HepG2 (cell line): ENCODE measurements around the gene SESN2. TPM values are rescaled to one million over a fixed set of nuclear protein-coding genes. Genes with fewer than 3 reads are reported as not detected.

Source experiments
- HOXA9 ChIP-seq: sonication (generic); formaldehyde crosslinking; IDR thresholded peaks from 2 replicates; pipeline ENCODE4 v1.8.1; 2022; ENCODE audit warnings: missing genetic modification reagents, mild to moderate bottlenecking, moderate library complexity, borderline replicate concordance
- NAIF1 ChIP-seq: sonication (generic); formaldehyde crosslinking; IDR thresholded peaks from 2 replicates; pipeline ENCODE4 v1.5.0; 2020; ENCODE audit warnings: mild to moderate bottlenecking, missing genetic modification reagents, borderline replicate concordance
- NR2F6 ChIP-seq, 2 experiments: IDR thresholded peaks; 2 replicates each; pipeline ENCODE4 v1.6.1; 2016; ENCODE audit warnings: antibody characterized with exemption in 1 of 2, mild to moderate bottlenecking in 1 of 2
- SP1 ChIP-seq, 2 experiments: fragments of 450-650 bp in 1 of 2; sonication (generic) in 1 of 2; formaldehyde crosslinking in 1 of 2; IDR thresholded peaks; 2 replicates each; pipeline versions ENCODE4 v1.4.0 to v1.6.1; 2016 to 2020; ENCODE audit warnings: missing genetic modification reagents in 1 of 2
- SYNCRIP ChIP-seq: fragments of 200-400 bp; formaldehyde crosslinking; IDR thresholded peaks from 2 replicates; pipeline ENCODE4 v1.6.1; 2018; ENCODE audit warnings: mild to moderate bottlenecking, low read depth, low read length; ENCODE audit not compliant: insufficient read depth
- TEAD3 ChIP-seq: optimal IDR thresholded peaks from 2 replicates; pipeline ENCODE3; 2016; ENCODE audit warnings: borderline replicate concordance
- ZFY ChIP-seq: sonication (generic); formaldehyde crosslinking; IDR thresholded peaks from 2 replicates; pipeline ENCODE4 v1.4.0; 2020; ENCODE audit warnings: missing genetic modification reagents
- ZNF557 ChIP-seq: sonication (generic); formaldehyde crosslinking; IDR thresholded peaks from 2 replicates; pipeline ENCODE4 v1.4.0; 2020; ENCODE audit warnings: missing genetic modification reagents
- ZNF720 ChIP-seq: sonication (generic); formaldehyde crosslinking; IDR thresholded peaks from 2 replicates; pipeline ENCODE4 v1.4.0; 2020; ENCODE audit warnings: missing genetic modification reagents
- polyA plus RNA-seq, 8 experiments: library from polyadenylated mRNA; depleted of rRNA in 3 of 8; stranded (reverse) in 7 of 8; unstranded in 1 of 8; fragments of >200 nt; fragmentation: Illumina TruSeq in 4 of 8; extraction: Trizol in 4 of 8; gene quantifications; 2 replicates each; pipeline versions ENCODE4 v1.2.1 to v1.2.3, GENCODE V29; 2011 to 2016; ENCODE audit warnings: low read depth in 4 of 8, missing spikeins in 1 of 8, mixed read lengths in 1 of 8; ENCODE audit not compliant: insufficient read depth in 1 of 8
- total RNA-seq, 5 experiments: library from RNA; depleted of rRNA; stranded (reverse); fragments of >200 nt; fragmentation: Illumina TruSeq; extraction: Trizol; gene quantifications; 2 replicates each; pipeline ENCODE4 v1.2.3, GENCODE V29; 2016; ENCODE audit warnings: low read depth in 1 of 5
- TF ChIP-seq, protein P1 (sequence below): sonication (generic); formaldehyde crosslinking; IDR thresholded peaks from 2 replicates; pipeline ENCODE4 v1.4.0; 2020; ENCODE audit warnings: missing genetic modification reagents, borderline replicate concordance
- TF ChIP-seq, protein P2 (sequence below): sonication (generic); formaldehyde crosslinking; IDR thresholded peaks from 2 replicates; pipeline ENCODE4 v1.5.1; 2020; ENCODE audit warnings: mild to moderate bottlenecking, missing genetic modification reagents, moderate library complexity
- TF ChIP-seq, protein P3 (sequence below): sonication (generic); formaldehyde crosslinking; conservative IDR thresholded peaks from 2 replicates; pipeline ENCODE4 v1.4.0; 2020; ENCODE audit warnings: missing genetic modification reagents
- TF ChIP-seq, protein P4 (sequence below), 2 experiments: IDR thresholded peaks; 2 replicates each; pipeline ENCODE4 v1.6.1; 2011 to 2012; ENCODE audit warnings: low read length in 2 of 2, borderline replicate concordance in 1 of 2, low read depth in 1 of 2, mild to moderate bottlenecking in 1 of 2, moderate library complexity in 1 of 2

SESN2 gene
- total and polyA plus RNA-seq, 2 of the 13 experiments (the other 11 are each of a cell fraction or from before 2014, with no cell fraction given), result 13.2 to 19.1 TPM

DNA sequence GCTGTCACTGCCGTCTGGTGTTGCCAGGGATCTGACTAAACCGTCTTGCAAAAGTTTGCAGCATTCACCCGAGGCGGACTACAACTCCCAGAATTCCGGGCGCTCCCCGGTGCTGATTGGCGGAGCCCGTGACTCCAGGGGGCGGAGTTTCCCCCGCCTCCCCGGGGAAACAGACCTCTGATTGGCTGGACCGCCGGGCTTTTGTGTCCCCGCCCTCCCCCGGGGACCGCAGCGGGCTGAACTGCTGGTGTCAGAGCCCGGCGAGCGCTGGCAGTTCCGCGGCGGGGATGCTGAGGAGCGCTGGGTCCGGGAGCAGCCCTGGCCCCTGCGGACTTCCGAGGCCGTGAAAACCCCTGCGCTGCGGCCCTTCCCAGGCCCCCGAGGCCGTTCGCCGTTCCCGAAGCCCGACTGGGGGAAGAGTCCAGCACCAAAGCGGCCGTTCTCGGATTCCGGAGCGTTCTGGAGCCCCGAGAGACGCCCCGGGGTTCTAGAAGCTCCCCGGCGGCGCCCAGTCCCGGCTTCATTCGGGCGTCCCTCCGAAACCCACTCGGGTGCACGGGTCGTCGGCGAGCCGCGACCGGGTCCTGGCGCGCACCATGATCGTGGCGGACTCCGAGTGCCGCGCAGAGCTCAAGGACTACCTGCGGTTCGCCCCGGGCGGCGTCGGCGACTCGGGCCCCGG lies at the start of gene SESN2 (continued):
- TF ChIP-seq HOXA9 (CRISPR knock-in tag) (no peak), SYNCRIP (no peak), ZNF720 (no peak), TEAD3 (no peak), NAIF1 (CRISPR knock-in tag) (no peak), ZFY (CRISPR knock-in tag) (peak; percentile 59), NR2F6 (IDR thresholded peaks at IDR 0.05) (no peak), NR2F6 (CRISPR knock-in tag; IDR thresholded peaks at IDR 0.05) (no peak), SP1 (IDR thresholded peaks at IDR 0.05) (no peak), SP1 (CRISPR knock-in tag; IDR thresholded peaks at IDR 0.05) (peak; percentile 29; the same call in 1 of the 2 replicates), ZNF557 (CRISPR knock-in tag) (no peak)
- TF ChIP-seq, protein P1, sequence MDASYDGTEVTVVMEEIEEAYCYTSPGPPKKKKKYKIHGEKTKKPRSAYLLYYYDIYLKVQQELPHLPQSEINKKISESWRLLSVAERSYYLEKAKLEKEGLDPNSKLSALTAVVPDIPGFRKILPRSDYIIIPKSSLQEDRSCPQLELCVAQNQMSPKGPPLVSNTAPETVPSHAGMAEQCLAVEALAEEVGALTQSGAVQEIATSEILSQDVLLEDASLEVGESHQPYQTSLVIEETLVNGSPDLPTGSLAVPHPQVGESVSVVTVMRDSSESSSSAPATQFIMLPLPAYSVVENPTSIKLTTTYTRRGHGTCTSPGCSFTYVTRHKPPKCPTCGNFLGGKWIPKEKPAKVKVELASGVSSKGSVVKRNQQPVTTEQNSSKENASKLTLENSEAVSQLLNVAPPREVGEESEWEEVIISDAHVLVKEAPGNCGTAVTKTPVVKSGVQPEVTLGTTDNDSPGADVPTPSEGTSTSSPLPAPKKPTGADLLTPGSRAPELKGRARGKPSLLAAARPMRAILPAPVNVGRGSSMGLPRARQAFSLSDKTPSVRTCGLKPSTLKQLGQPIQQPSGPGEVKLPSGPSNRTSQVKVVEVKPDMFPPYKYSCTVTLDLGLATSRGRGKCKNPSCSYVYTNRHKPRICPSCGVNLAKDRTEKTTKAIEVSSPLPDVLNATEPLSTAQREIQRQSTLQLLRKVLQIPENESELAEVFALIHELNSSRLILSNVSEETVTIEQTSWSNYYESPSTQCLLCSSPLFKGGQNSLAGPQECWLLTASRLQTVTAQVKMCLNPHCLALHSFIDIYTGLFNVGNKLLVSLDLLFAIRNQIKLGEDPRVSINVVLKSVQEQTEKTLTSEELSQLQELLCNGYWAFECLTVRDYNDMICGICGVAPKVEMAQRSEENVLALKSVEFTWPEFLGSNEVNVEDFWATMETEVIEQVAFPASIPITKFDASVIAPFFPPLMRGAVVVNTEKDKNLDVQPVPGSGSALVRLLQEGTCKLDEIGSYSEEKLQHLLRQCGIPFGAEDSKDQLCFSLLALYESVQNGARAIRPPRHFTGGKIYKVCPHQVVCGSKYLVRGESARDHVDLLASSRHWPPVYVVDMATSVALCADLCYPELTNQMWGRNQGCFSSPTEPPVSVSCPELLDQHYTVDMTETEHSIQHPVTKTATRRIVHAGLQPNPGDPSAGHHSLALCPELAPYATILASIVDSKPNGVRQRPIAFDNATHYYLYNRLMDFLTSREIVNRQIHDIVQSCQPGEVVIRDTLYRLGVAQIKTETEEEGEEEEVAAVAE (CRISPR knock-in tag), result peak; percentile 90
- TF ChIP-seq, protein P2, sequence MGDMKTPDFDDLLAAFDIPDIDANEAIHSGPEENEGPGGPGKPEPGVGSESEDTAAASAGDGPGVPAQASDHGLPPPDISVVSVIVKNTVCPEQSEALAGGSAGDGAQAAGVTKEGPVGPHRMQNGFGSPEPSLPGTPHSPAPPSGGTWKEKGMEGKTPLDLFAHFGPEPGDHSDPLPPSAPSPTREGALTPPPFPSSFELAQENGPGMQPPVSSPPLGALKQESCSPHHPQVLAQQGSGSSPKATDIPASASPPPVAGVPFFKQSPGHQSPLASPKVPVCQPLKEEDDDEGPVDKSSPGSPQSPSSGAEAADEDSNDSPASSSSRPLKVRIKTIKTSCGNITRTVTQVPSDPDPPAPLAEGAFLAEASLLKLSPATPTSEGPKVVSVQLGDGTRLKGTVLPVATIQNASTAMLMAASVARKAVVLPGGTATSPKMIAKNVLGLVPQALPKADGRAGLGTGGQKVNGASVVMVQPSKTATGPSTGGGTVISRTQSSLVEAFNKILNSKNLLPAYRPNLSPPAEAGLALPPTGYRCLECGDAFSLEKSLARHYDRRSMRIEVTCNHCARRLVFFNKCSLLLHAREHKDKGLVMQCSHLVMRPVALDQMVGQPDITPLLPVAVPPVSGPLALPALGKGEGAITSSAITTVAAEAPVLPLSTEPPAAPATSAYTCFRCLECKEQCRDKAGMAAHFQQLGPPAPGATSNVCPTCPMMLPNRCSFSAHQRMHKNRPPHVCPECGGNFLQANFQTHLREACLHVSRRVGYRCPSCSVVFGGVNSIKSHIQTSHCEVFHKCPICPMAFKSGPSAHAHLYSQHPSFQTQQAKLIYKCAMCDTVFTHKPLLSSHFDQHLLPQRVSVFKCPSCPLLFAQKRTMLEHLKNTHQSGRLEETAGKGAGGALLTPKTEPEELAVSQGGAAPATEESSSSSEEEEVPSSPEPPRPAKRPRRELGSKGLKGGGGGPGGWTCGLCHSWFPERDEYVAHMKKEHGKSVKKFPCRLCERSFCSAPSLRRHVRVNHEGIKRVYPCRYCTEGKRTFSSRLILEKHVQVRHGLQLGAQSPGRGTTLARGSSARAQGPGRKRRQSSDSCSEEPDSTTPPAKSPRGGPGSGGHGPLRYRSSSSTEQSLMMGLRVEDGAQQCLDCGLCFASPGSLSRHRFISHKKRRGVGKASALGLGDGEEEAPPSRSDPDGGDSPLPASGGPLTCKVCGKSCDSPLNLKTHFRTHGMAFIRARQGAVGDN (CRISPR knock-in tag), result peak; percentile 67
- TF ChIP-seq, protein P3, sequence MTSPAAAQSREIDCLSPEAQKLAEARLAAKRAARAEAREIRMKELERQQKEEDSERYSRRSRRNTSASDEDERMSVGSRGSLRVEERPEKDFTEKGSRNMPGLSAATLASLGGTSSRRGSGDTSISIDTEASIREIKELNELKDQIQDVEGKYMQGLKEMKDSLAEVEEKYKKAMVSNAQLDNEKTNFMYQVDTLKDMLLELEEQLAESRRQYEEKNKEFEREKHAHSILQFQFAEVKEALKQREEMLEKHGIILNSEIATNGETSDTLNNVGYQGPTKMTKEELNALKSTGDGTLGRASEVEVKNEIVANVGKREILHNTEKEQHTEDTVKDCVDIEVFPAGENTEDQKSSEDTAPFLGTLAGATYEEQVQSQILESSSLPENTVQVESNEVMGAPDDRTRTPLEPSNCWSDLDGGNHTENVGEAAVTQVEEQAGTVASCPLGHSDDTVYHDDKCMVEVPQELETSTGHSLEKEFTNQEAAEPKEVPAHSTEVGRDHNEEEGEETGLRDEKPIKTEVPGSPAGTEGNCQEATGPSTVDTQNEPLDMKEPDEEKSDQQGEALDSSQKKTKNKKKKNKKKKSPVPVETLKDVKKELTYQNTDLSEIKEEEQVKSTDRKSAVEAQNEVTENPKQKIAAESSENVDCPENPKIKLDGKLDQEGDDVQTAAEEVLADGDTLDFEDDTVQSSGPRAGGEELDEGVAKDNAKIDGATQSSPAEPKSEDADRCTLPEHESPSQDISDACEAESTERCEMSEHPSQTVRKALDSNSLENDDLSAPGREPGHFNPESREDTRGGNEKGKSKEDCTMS, result no peak
- TF ChIP-seq, protein P4, sequence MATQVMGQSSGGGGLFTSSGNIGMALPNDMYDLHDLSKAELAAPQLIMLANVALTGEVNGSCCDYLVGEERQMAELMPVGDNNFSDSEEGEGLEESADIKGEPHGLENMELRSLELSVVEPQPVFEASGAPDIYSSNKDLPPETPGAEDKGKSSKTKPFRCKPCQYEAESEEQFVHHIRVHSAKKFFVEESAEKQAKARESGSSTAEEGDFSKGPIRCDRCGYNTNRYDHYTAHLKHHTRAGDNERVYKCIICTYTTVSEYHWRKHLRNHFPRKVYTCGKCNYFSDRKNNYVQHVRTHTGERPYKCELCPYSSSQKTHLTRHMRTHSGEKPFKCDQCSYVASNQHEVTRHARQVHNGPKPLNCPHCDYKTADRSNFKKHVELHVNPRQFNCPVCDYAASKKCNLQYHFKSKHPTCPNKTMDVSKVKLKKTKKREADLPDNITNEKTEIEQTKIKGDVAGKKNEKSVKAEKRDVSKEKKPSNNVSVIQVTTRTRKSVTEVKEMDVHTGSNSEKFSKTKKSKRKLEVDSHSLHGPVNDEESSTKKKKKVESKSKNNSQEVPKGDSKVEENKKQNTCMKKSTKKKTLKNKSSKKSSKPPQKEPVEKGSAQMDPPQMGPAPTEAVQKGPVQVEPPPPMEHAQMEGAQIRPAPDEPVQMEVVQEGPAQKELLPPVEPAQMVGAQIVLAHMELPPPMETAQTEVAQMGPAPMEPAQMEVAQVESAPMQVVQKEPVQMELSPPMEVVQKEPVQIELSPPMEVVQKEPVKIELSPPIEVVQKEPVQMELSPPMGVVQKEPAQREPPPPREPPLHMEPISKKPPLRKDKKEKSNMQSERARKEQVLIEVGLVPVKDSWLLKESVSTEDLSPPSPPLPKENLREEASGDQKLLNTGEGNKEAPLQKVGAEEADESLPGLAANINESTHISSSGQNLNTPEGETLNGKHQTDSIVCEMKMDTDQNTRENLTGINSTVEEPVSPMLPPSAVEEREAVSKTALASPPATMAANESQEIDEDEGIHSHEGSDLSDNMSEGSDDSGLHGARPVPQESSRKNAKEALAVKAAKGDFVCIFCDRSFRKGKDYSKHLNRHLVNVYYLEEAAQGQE (IDR thresholded peaks at IDR 0.05; ENCODE audit: borderline replicate concordance in 1 of 2, low read depth in 1 of 2, low read length in 2 of 2), result peak in 1 of 2 experiments; percentile 56; a peak in 1 of 4 replicates
